H9 (cell line): ENCODE results near the gene TNIP1. TPM values are rescaled to one million over a fixed set of nuclear protein-coding genes. Genes with fewer than 3 reads are reported as not detected.

Source experiments
- DNase-seq: peaks from one replicate; pipeline ENCODE4 v3.0.0-alpha.2; 2017
- H2AFZ ChIP-seq: one replicate; pipeline ENCODE4 v1.6.1; 2013; ENCODE audit warnings: mild to moderate bottlenecking, low read length, control low read depth, moderate library complexity
- H2AK5ac ChIP-seq: 2 replicates; pipeline ENCODE4 v1.6.1; 2013; ENCODE audit warnings: low read length, control low read depth, mixed read lengths; ENCODE audit not compliant: insufficient read length
- H2BK120ac ChIP-seq: one replicate; pipeline ENCODE4 v1.6.1; 2013; ENCODE audit warnings: low read depth, mild to moderate bottlenecking, low read length, control low read depth, inconsistent platforms; ENCODE audit not compliant: poor library complexity, severe bottlenecking
- H2BK12ac ChIP-seq: 2 replicates; pipeline ENCODE4 v1.6.1; 2013; ENCODE audit warnings: low read length, control low read depth, mixed read lengths, low read depth; ENCODE audit not compliant: insufficient read length
- H2BK15ac ChIP-seq: 2 replicates; pipeline ENCODE4 v1.6.1; 2013; ENCODE audit warnings: low read depth, low read length, control low read depth
- H2BK20ac ChIP-seq: one replicate; pipeline ENCODE4 v1.6.1; 2013; ENCODE audit warnings: low read depth, mild to moderate bottlenecking, low read length, control low read depth, inconsistent platforms; ENCODE audit not compliant: poor library complexity, severe bottlenecking
- H2BK5ac ChIP-seq: 2 replicates; pipeline ENCODE4 v1.6.1; 2013; ENCODE audit warnings: low read length, control low read depth, mixed read lengths; ENCODE audit not compliant: insufficient read length
- H3K14ac ChIP-seq: 2 replicates; pipeline ENCODE4 v1.6.1; 2013; ENCODE audit warnings: low read length, control low read depth; ENCODE audit not compliant: insufficient read depth
- H3K18ac ChIP-seq: 2 replicates; pipeline ENCODE4 v1.6.1; 2013; ENCODE audit warnings: low read depth, mild to moderate bottlenecking, mixed read lengths, low read length, control low read depth; ENCODE audit not compliant: insufficient read length
- H3K23ac ChIP-seq: 2 replicates; pipeline ENCODE4 v1.6.1; 2013; ENCODE audit warnings: low read length, control low read depth, mixed read lengths, low read depth; ENCODE audit not compliant: insufficient read length
- H3K23me2 ChIP-seq: 2 replicates; pipeline ENCODE4 v1.6.1; 2013; ENCODE audit warnings: low read depth, mild to moderate bottlenecking, mixed read lengths, low read length, control low read depth; ENCODE audit not compliant: insufficient read length, poor library complexity, severe bottlenecking
- H3K27ac ChIP-seq: 2 replicates; pipeline ENCODE4 v1.5.1; 2013; ENCODE audit warnings: low read length, control low read depth, mixed read lengths, low read depth; ENCODE audit not compliant: insufficient read length
- H3K27me3 ChIP-seq: 2 replicates; pipeline ENCODE4 v1.6.1; 2013; ENCODE audit warnings: low read length, control low read depth, inconsistent platforms; ENCODE audit not compliant: insufficient read depth
- H3K4ac ChIP-seq: 2 replicates; pipeline ENCODE4 v1.6.1; 2013; ENCODE audit warnings: low read depth, mild to moderate bottlenecking, control low read depth, inconsistent platforms, low read length, moderate library complexity
- H3K4me1 ChIP-seq: 2 replicates; pipeline ENCODE4 v1.6.1; 2013; ENCODE audit warnings: low read length, control low read depth, inconsistent platforms; ENCODE audit not compliant: insufficient read depth
- H3K4me2 ChIP-seq: 2 replicates; pipeline ENCODE4 v1.6.1; 2013; ENCODE audit warnings: low read length, control low read depth, mixed read lengths; ENCODE audit not compliant: insufficient read length, insufficient read depth
- H3K56ac ChIP-seq: 2 replicates; pipeline ENCODE4 v1.6.1; 2013; ENCODE audit warnings: low read depth, mild to moderate bottlenecking, mixed read lengths, low read length, control low read depth; ENCODE audit not compliant: insufficient read length
- H3K79me1 ChIP-seq: 2 replicates; pipeline ENCODE4 v1.6.1; 2013; ENCODE audit warnings: low read depth, mild to moderate bottlenecking, moderate library complexity, low read length, control low read depth, inconsistent platforms; ENCODE audit not compliant: insufficient read depth, poor library complexity, severe bottlenecking
- H3K79me2 ChIP-seq: 2 replicates; pipeline ENCODE4 v1.6.1; 2013; ENCODE audit warnings: low read length, control low read depth, inconsistent platforms; ENCODE audit not compliant: insufficient read depth
- H3K9ac ChIP-seq: 2 replicates; pipeline ENCODE4 v1.6.1; 2013; ENCODE audit warnings: low read length, control low read depth, mixed read lengths; ENCODE audit not compliant: insufficient read length; ENCODE audit errors: extremely low read depth
- H3K9me3 ChIP-seq: one replicate; pipeline ENCODE4 v1.6.1; 2013; ENCODE audit warnings: low read depth, low read length, inconsistent platforms; ENCODE audit not compliant: control insufficient read depth
- H3T11ph ChIP-seq: one replicate; pipeline ENCODE4 v1.6.1; 2013; ENCODE audit warnings: mild to moderate bottlenecking, low read length, control low read depth, inconsistent platforms
- H4K20me1 ChIP-seq: one replicate; pipeline ENCODE4 v1.6.1; 2013; ENCODE audit not compliant: control insufficient read depth, insufficient read length, insufficient read depth
- H4K5ac ChIP-seq: 2 replicates; pipeline ENCODE4 v1.6.1; 2013; ENCODE audit warnings: low read depth, mild to moderate bottlenecking, mixed read lengths, low read length, control low read depth; ENCODE audit not compliant: insufficient read length
- H4K8ac ChIP-seq: replicated peaks from 2 replicates; pipeline ENCODE4 v1.6.1; 2013; ENCODE audit warnings: low read length, control low read depth, mixed read lengths, low read depth; ENCODE audit not compliant: insufficient read length
- H4K91ac ChIP-seq: 2 replicates; pipeline ENCODE4 v1.6.1; 2013; ENCODE audit warnings: low read depth, mild to moderate bottlenecking, moderate library complexity, mixed read lengths, low read length, control low read depth; ENCODE audit not compliant: insufficient read length
- H3K27ac Mint-ChIP-seq, 3 experiments: 2 replicates in 2 of 3; 3 replicates in 1 of 3; pipeline ENCODE4 v1.8.0; 2020 to 2021; ENCODE audit warnings: mixed read lengths in 3 of 3, mild to moderate bottlenecking in 1 of 3, moderate library complexity in 1 of 3
- H3K27me3 Mint-ChIP-seq: 2 replicates; pipeline ENCODE4 v1.8.0; 2021; ENCODE audit warnings: low read depth, mild to moderate bottlenecking, moderate library complexity, mixed read lengths
- H3K36me3 Mint-ChIP-seq, 3 experiments: 2 replicates in 2 of 3; 3 replicates in 1 of 3; pipeline ENCODE4 v1.8.0; 2020 to 2021; ENCODE audit warnings: low read depth in 3 of 3, mixed read lengths in 3 of 3; ENCODE audit not compliant: insufficient read depth in 1 of 3
- H3K4me1 Mint-ChIP-seq, 2 experiments: 2 replicates each; pipeline ENCODE4 v1.8.0; 2020; ENCODE audit warnings: mixed read lengths in 2 of 2
- H3K4me3 Mint-ChIP-seq, 2 experiments: 2 replicates in 1 of 2; 3 replicates in 1 of 2; pipeline ENCODE4 v1.8.0; 2020 to 2021; ENCODE audit warnings: mild to moderate bottlenecking in 2 of 2, mixed read lengths in 2 of 2, moderate library complexity in 1 of 2
- H3K9me3 Mint-ChIP-seq, 2 experiments: 2 replicates in 1 of 2; 3 replicates in 1 of 2; pipeline ENCODE4 v1.8.0; 2020; ENCODE audit warnings: mild to moderate bottlenecking in 2 of 2, mixed read lengths in 2 of 2, moderate library complexity in 1 of 2
- CTCF ChIP-seq: fragments of 200-600 bp; sonication (generic); conservative IDR thresholded peaks from 3 replicates; pipeline ENCODE4 v1.8.0; 2021; ENCODE audit warnings: antibody characterized with exemption, mild to moderate bottlenecking
- WGBS: extraction: QIAGEN DNeasy Blood & Tissue Kit; methylation state at CpG from one replicate; pipeline ENCODE4 v1.1.7; 2013; ENCODE audit warnings: missing lambda C conversion rate, low lambda C conversion rate, mixed read lengths; ENCODE audit not compliant: insufficient read length; ENCODE audit errors: extremely low coverage; 5-methylcytosine and 5-hydroxymethylcytosine counted together
- total RNA-seq: library from RNA; stranded (reverse); gene quantifications from 2 replicates; pipeline ENCODE4 v1.2.1, GENCODE V29; 2021

Gene TNIP1
- total RNA-seq, 1 experiment from 2014 or later = 40.8 TPM

- Histone ChIP-seq H3K23ac (no peak overlapping the region), H3K27ac (no peak overlapping the region), H3K14ac (no peak overlapping the region), H4K91ac (no peak overlapping the region), H3K9me3 (no peaks in the 10 kb centered on the region), H2BK15ac (no peak overlapping the region), H3K4me1 (no peaks in the 10 kb centered on the region), H2BK5ac (no peak overlapping the region), H3K56ac (no peak overlapping the region), H2BK12ac (no peak overlapping the region), H3T11ph (no peak overlapping the region), H3K27me3 (no peaks in the 10 kb centered on the region), H4K8ac (no peak overlapping the region), H3K79me1 (no peaks in the 10 kb centered on the region), H3K23me2 (no peaks in the 10 kb centered on the region), H3K18ac (no peak overlapping the region), H4K20me1 (no peaks in the 10 kb centered on the region), H4K5ac (no peak overlapping the region), H2AK5ac (no peak overlapping the region), H3K9ac (no peak overlapping the region), H3K4me2 (no peak overlapping the region), H2BK20ac (no peak overlapping the region), H2AFZ (no peak overlapping the region), H3K4ac (no peak overlapping the region), H3K79me2 (no peaks in the 10 kb centered on the region), H2BK120ac (no peak overlapping the region)
- no peaks in the 10 kb centered on the region for H3K9me3 Mint-ChIP-seq
- no peak overlapping the region for H3K27ac Mint-ChIP-seq
- H3K4me3 Mint-ChIP-seq = no peak overlapping the region
- no CpG with 5 or more reads among the region's 6 CpGs for WGBS
- DNase-seq = no peak
- peaks cover 29% of the 10 kb centered on the region for H3K27me3 Mint-ChIP-seq
- no peak for TF ChIP-seq CTCF
- no peaks in the 10 kb centered on the region for H3K4me1 Mint-ChIP-seq
- no peaks in the 10 kb centered on the region; a peak in 1 of 7 replicates for H3K36me3 Mint-ChIP-seq
Observed at GRCh38 chr5:151012862-151013261, 68.0 kb downstream of the TNIP1 start.
